Thoracic aorta (tissue), 2 donors: ENCODE measurements around the gene CTAGE4. TPM values are rescaled to one million over a fixed set of nuclear protein-coding genes. Genes with fewer than 3 reads are reported as not detected.
"Not testable (repeated sequence)": the region's sequence is repeated elsewhere in the genome, so short reads cannot be mapped to it uniquely, and the experiment has no call there.

Experiments used
- ATAC-seq: fragments of 150-250 bp; one replicate; pipeline ENCODE4 v1.8.0; 2017; ENCODE audit warnings: low read depth; ENCODE audit not compliant: insufficient number of reproducible peaks, low FRiP score
- DNase-seq: peaks from one replicate; pipeline ENCODE4 v3.0.0-alpha.2; 2020; ENCODE audit warnings: low spot score
- H3K27ac ChIP-seq, 2 donors: fragments of 200-600 bp; sonication (generic); 1 replicate in 1 of 2; 2 replicates in 1 of 2; pipeline ENCODE4 v1.5.1; 2016; ENCODE audit warnings: mild to moderate bottlenecking in 2 of 2, moderate library complexity in 2 of 2
- H3K27me3 ChIP-seq: fragments of 200-600 bp; sonication (generic); replicated peaks from 2 replicates; pipeline ENCODE4 v1.6.0; 2016; ENCODE audit warnings: mild to moderate bottlenecking; ENCODE audit not compliant: insufficient read depth
- H3K36me3 ChIP-seq: fragments of 200-600 bp; sonication (generic); one replicate; pipeline ENCODE4 v1.5.1; 2016
- H3K4me1 ChIP-seq, 2 donors: fragments of 200-600 bp; sonication (generic); 1 replicate in 1 of 2; 2 replicates in 1 of 2; pipeline versions ENCODE4 v1.5.1 to v1.6.0; 2016; ENCODE audit warnings: low read depth in 2 of 2, mild to moderate bottlenecking in 1 of 2; ENCODE audit not compliant: control insufficient read depth in 1 of 2
- H3K4me3 ChIP-seq: fragments of 200-600 bp; sonication (generic); 2 replicates; pipeline ENCODE4 v1.5.1; 2016; ENCODE audit warnings: mild to moderate bottlenecking
- H3K9me3 ChIP-seq: fragments of 200-600 bp; sonication (generic); 2 replicates; pipeline ENCODE4 v1.5.1; 2016
- CTCF ChIP-seq: fragments of 200-600 bp; sonication (generic); IDR thresholded peaks from one replicate; pipeline ENCODE4 v1.5.1; 2019; ENCODE audit warnings: antibody characterized with exemption
- total RNA-seq, 2 donors: library from RNA; depleted of rRNA; stranded (reverse); fragments of >200 nt; gene quantifications; one replicate each; pipeline versions ENCODE4 v1.1.0 to v1.2.3, GENCODE V29; 2016

The CTAGE4 gene
- total RNA-seq, 2 donors from 2014 or later, result 1.6 to 5.8 TPM

GRCh38 chr7:144148224-144148827, 34.9 kb upstream of the CTAGE4 start:
- no peak for ATAC-seq

GRCh38 chr7:144158861-144159260, 24.4 kb upstream of the CTAGE4 start:
- Histone ChIP-seq H3K27me3 (no peaks in the 10 kb centered on the region), H3K4me3 (no peak overlapping the region), H3K27ac (no peak overlapping the region), H3K9me3 (no peaks in the 10 kb centered on the region), H3K36me3 (no peaks in the 10 kb centered on the region), H3K4me1 (no peaks in the 10 kb centered on the region)
- DNase-seq (no peak), ATAC-seq (no peak)
- no peak for TF ChIP-seq CTCF

More at GRCh38 chr7:144148224-144148827, 34.9 kb upstream of the CTAGE4 start:
- DNase-seq, result no peak
- Histone ChIP-seq H3K4me3 (no peak overlapping the region), H3K27ac (no peak overlapping the region), H3K36me3 (no peaks in the 10 kb centered on the region), H3K4me1 (no peaks in the 10 kb centered on the region), H3K9me3 (peaks cover 12% of the 10 kb centered on the region), H3K27me3 (no peaks in the 10 kb centered on the region)
- no peak for TF ChIP-seq CTCF

- DNase-seq (no peak), ATAC-seq (no peak)
- TF ChIP-seq CTCF, result no peak
- Histone ChIP-seq H3K27me3 (no peaks in the 10 kb centered on the region), H3K9me3 (no peaks in the 10 kb centered on the region), H3K36me3 (no peaks in the 10 kb centered on the region), H3K4me1 (no peaks in the 10 kb centered on the region), H3K27ac (no peak overlapping the region), H3K4me3 (no peak overlapping the region)
These were observed 18.5 kb upstream of the CTAGE4 start for GRCh38 chr7:144164784-144165183.

GRCh38 chr7:144171594-144172350, 11.5 kb upstream of the CTAGE4 start:
- H3K4me3 ChIP-seq, ATAC-seq, DNase-seq, H3K27me3 ChIP-seq, H3K27ac ChIP-seq, H3K36me3 ChIP-seq, H3K4me1 ChIP-seq, H3K9me3 ChIP-seq: not testable (repeated sequence)

GRCh38 chr7:144174613-144175012, 8.7 kb upstream of the CTAGE4 start:
- H3K27me3 ChIP-seq, result no peaks in the 10 kb centered on the region
- DNase-seq (no peak), ATAC-seq (no peak)
- H3K36me3 ChIP-seq, result no peaks in the 10 kb centered on the region
- no peaks in the 10 kb centered on the region for H3K9me3 ChIP-seq
- no peak for TF ChIP-seq CTCF
- no peak overlapping the region for H3K27ac ChIP-seq
- H3K4me3 ChIP-seq, result no peak overlapping the region
- no peaks in the 10 kb centered on the region for H3K4me1 ChIP-seq
